GM12878 (cell line): ENCODE results near the gene TLX2. TPM values are rescaled to one million over a fixed set of nuclear protein-coding genes. Genes with fewer than 3 reads are reported as not detected.
A peak's percentile ranks its signal among the peaks of the same experiment; 100 is the strongest.

Experiments used
- ATAC-seq: fragments of 200-7000 bp; cut with Tn5 transposase; 3 replicates; pipeline ENCODE4 v1.9.1; 2020; ENCODE audit warnings: mild to moderate bottlenecking, moderate library complexity
- BruUV-seq: library from RNA; stranded (reverse); fragments of 400-500 nt; replicated peaks from 2 replicates; lab custom pipeline; 2021; lab: Mats Ljungman, UMichigan
- CTCF ChIA-PET: fragments of 300-600 bp; sonication (Branson Sonifier 250); formaldehyde crosslinking; extraction: SDS; loops from one replicate; lab custom pipeline; 2021; ENCODE audit warnings: inconsistent platforms; lab: Yijun Ruan, JAX
- POLR2A ChIA-PET: fragments of 350-600 bp; formaldehyde crosslinking; extraction: SDS; loops from one replicate; lab custom pipeline; 2021; ENCODE audit warnings: inconsistent platforms; lab: Charles Lee
- RAD21 ChIA-PET: fragments of 300-600 bp; sonication (Branson Sonifier 250); formaldehyde crosslinking; loops from one replicate; lab custom pipeline; 2023; ENCODE audit warnings: antibody characterized with exemption; ENCODE audit not compliant: unreplicated experiment; lab: Charles Lee
- SMC1A ChIA-PET: fragments of 300-600 bp; sonication (Branson Sonifier 250); formaldehyde crosslinking; loops from one replicate; lab custom pipeline; 2023; ENCODE audit not compliant: unreplicated experiment, uncharacterized antibody; lab: Charles Lee
- DNase-seq: peaks from one replicate; pipeline ENCODE4 v3.0.0-alpha.2; 2011; ENCODE audit warnings: low read depth, low spot score
- FAIRE-seq: peaks from 3 replicates; lab custom pipeline; 2011; peaks lifted over from hg19 to GRCh38; lab: Jason Lieb, UNC
- H2AFZ ChIP-seq: 2 replicates; pipeline ENCODE4 v1.6.0; 2011; ENCODE audit warnings: low read depth, low read length, control low read depth; ENCODE audit not compliant: control insufficient read depth
- H3K27ac ChIP-seq: 2 replicates; pipeline ENCODE4 v1.5.1; 2011; ENCODE audit warnings: control low read depth; ENCODE audit not compliant: control insufficient read depth, insufficient read depth
- H3K27me3 ChIP-seq, 2 experiments: replicated peaks in 1 of 2; 2 replicates each; pipeline versions ENCODE4 v1.6.0 to v1.6.1; 2011; ENCODE audit warnings: low read length in 1 of 2; ENCODE audit not compliant: control insufficient read depth in 2 of 2, insufficient read depth in 2 of 2
- H3K36me3 ChIP-seq, 2 experiments: 2 replicates each; pipeline ENCODE4 v1.5.1; 2011; ENCODE audit warnings: low read length in 1 of 2; ENCODE audit not compliant: control insufficient read depth in 2 of 2, insufficient read depth in 2 of 2
- H3K4me1 ChIP-seq: 2 replicates; pipeline ENCODE4 v1.6.1; 2011; ENCODE audit warnings: mild to moderate bottlenecking, low read length, moderate library complexity, mixed read lengths; ENCODE audit not compliant: control insufficient read depth, insufficient read depth
- H3K4me2 ChIP-seq: 2 replicates; pipeline ENCODE4 v1.6.0; 2011; ENCODE audit warnings: control low read depth; ENCODE audit not compliant: control insufficient read depth, insufficient read depth
- H3K4me3 ChIP-seq: fragments of 200-600 bp; sonication (generic); 2 replicates; pipeline ENCODE4 v1.5.1; 2016
- H3K79me2 ChIP-seq: 2 replicates; pipeline ENCODE4 v1.6.0; 2011; ENCODE audit warnings: low read length; ENCODE audit not compliant: control insufficient read depth, insufficient read depth
- H3K9ac ChIP-seq: 2 replicates; pipeline ENCODE4 v1.8.0; 2011; ENCODE audit warnings: low read length, control low read depth, mixed read lengths; ENCODE audit not compliant: control insufficient read depth, insufficient read depth
- H3K9me3 ChIP-seq: replicated peaks from 3 replicates; pipeline ENCODE4 v1.5.1; 2011; ENCODE audit warnings: mild to moderate bottlenecking, low read length; ENCODE audit not compliant: control insufficient read depth, insufficient read depth
- H4K20me1 ChIP-seq: 2 replicates; pipeline ENCODE4 v1.6.0; 2011; ENCODE audit not compliant: control insufficient read depth, insufficient read depth
- NBN ChIP-seq: fragments of 450-650 bp; IDR thresholded peaks from 2 replicates; pipeline ENCODE4 v1.6.1; 2016
- NFIC ChIP-seq: IDR thresholded peaks from 2 replicates; pipeline ENCODE4 v1.6.1; 2012; ENCODE audit warnings: low read depth, mild to moderate bottlenecking, inconsistent platforms, low read length, moderate library complexity
- SKIL ChIP-seq: fragments of 450-650 bp; IDR thresholded peaks from 2 replicates; pipeline ENCODE4 v1.6.1; 2017; ENCODE audit warnings: mild to moderate bottlenecking, low read depth, inconsistent platforms; ENCODE audit not compliant: poor library complexity, severe bottlenecking
- YY1 ChIP-seq: IDR thresholded peaks from 2 replicates; pipeline ENCODE4 v1.6.1; 2011; ENCODE audit warnings: low read depth, mild to moderate bottlenecking, low read length
- WGBS: methylation state at CpG from one replicate; pipeline ENCODE4 v1.1.6; 2016; ENCODE audit warnings: low lambda C conversion rate; ENCODE audit not compliant: insufficient replicate concordance, insufficient coverage; ENCODE audit errors: missing lambda C conversion rate; 5-methylcytosine and 5-hydroxymethylcytosine counted together
- in situ Hi-C: fragments of 300-500 bp; cut with MboI; formaldehyde crosslinking; loops from 9 replicates; pipeline ENCODE4 v1.14.3; 2018; ENCODE audit warnings: mixed read lengths
- intact Hi-C: fragments of 100-400 bp; cut with micrococcal nuclease; formaldehyde crosslinking; loops from one replicate; pipeline ENCODE4 v1.14.2; 2022; ENCODE audit not compliant: unreplicated experiment
- polyA plus RNA-seq, 11 experiments: library from polyadenylated mRNA; depleted of rRNA in 4 of 11; unstranded in 6 of 11; stranded (reverse) in 5 of 11; fragments of >200 nt; fragmentation: Nextera tagmentation in 4 of 11; fragmentation: Illumina TruSeq in 1 of 11; extraction: Ambion mirVana in 4 of 11; extraction: Trizol in 1 of 11; gene quantifications; 1 replicate in 1 of 11; 2 replicates in 10 of 11; pipeline versions ENCODE4 v1.2.1 to v1.2.3, GENCODE V29; 2011 to 2016; ENCODE audit warnings: inconsistent platforms in 2 of 11, missing spikeins in 2 of 11, low read depth in 1 of 11
- total RNA-seq, 4 experiments: library from RNA; depleted of rRNA in 3 of 4; stranded (reverse); fragments of >200 nt in 3 of 4; fragmentation: Illumina TruSeq in 1 of 4; extraction: Trizol in 1 of 4; gene quantifications; 2 replicates each; pipeline versions ENCODE4 v1.2.1 to v1.2.3, GENCODE V29; 2013 to 2021
- TF ChIP-seq, protein P1 (sequence below): IDR thresholded peaks from 2 replicates; pipeline ENCODE4 v1.6.1; 2012; ENCODE audit warnings: low read depth, low read length, improper control_type of control experiment
- TF ChIP-seq, protein P2 (sequence below): fragments of 450-650 bp; IDR thresholded peaks from 2 replicates; pipeline ENCODE4 v1.6.1; 2017; ENCODE audit warnings: low read depth, mild to moderate bottlenecking, moderate library complexity

The TLX2 gene
- total and polyA plus RNA-seq, 10 of the 15 experiments (the other 5 are each of a cell fraction or from before 2014, with no cell fraction given) = 0.06 to 5.5 (median 3.6) TPM; not detected in 1

DNA sequence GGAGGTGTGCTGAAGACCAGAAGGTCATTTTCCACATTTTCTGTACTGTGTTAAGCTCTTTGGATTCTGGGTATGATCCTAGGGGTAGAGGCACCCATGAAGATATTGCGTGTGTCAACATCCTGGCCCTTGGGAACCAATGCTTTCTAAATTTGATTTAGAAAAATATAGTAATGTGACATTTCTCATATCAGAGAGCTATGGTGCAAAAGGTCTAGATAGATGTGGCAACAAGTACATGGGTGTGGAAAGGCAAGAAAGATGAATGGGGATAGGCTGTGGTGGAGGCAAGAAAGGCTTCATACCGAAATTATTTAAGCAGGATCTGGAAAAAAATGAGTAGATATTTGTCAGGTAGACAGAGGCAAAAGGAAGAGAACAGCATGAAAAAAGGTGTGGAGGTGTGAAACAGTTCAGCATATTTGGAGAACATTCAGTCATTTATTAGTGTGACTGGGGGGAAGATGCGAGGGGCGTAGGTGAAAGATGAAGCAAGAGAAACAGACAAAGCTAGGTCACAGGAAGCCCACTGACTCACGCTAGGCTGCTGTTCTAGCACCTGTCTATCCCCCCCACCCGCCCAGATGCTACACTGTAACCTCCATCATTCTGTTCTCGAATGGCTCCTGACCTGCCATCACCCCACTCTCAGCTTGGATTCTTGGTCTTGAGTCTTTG lies 52.0 kb downstream of the TLX2 start:
- WGBS = 71% methylated on average over 4 of the region's 7 CpGs
- no TSS peak for BruUV-seq
- RAD21 ChIA-PET = interaction anchor here (0.7 to 7.5 kb wide), 11 partner anchors 11 to 108 kb away, joined by 3 to 94 read pairs (median 7); partner anchors contain the start of genes AUP1, CCDC142, HTRA2 and LOXL3
- peak overlapping the region; percentile 60; the same call in 1 of the 2 replicates for H3K4me2 ChIP-seq
- no peak overlapping the region; the same call in 1 of the 2 replicates for H3K4me3 ChIP-seq
- TF ChIP-seq NFIC (no peak), YY1 (0 out of 2 replicates have a peak, but pooled peaks have one; percentile 18), SKIL (no peak), NBN (peak; percentile 21; the same call in 1 of the 2 replicates)
- TF ChIP-seq, protein P1, sequence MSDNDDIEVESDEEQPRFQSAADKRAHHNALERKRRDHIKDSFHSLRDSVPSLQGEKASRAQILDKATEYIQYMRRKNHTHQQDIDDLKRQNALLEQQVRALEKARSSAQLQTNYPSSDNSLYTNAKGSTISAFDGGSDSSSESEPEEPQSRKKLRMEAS = no peak
- TF ChIP-seq, protein P2, sequence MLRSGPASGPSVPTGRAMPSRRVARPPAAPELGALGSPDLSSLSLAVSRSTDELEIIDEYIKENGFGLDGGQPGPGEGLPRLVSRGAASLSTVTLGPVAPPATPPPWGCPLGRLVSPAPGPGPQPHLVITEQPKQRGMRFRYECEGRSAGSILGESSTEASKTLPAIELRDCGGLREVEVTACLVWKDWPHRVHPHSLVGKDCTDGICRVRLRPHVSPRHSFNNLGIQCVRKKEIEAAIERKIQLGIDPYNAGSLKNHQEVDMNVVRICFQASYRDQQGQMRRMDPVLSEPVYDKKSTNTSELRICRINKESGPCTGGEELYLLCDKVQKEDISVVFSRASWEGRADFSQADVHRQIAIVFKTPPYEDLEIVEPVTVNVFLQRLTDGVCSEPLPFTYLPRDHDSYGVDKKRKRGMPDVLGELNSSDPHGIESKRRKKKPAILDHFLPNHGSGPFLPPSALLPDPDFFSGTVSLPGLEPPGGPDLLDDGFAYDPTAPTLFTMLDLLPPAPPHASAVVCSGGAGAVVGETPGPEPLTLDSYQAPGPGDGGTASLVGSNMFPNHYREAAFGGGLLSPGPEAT = no peak
- TF ChIP-seq, all 136 proteins: peak for 2
- Histone ChIP-seq H3K36me3 (no peaks in the 10 kb centered on the region), H4K20me1 (no peaks in the 10 kb centered on the region), H3K4me1 (peaks cover 52% of the 10 kb centered on the region), H3K27ac (peak overlapping the region; percentile 77), H2AFZ (peak overlapping the region; percentile 76), H3K9ac (no peak overlapping the region), H3K79me2 (no peaks in the 10 kb centered on the region), H3K27me3 (no peaks in the 10 kb centered on the region), H3K9me3 (no peaks in the 10 kb centered on the region)
- SMC1A ChIA-PET = interaction anchor here (1.1 to 16.6 kb wide), 13 partner anchors 8 to 63 kb away, joined by 3 to 371 read pairs (median 9); partner anchors contain the start of genes DQX1 and LOXL3
- FAIRE-seq (no peak), ATAC-seq (peak; percentile 38), DNase-seq (no peak)
- CTCF ChIA-PET = interaction anchor here (1.0 to 17.4 kb wide), 15 partner anchors 9 to 175 kb away, joined by 3 to 281 read pairs (median 7); partner anchors contain the start of genes CCDC142, SEMA4F and TTC31
- intact Hi-C loops = no loop called here
- in situ Hi-C loops = no loop called here
- POLR2A ChIA-PET = interaction anchor here (0.9 to 25.0 kb wide), 8 partner anchors 11 to 145 kb away, joined by 4 to 441 read pairs (median 12); partner anchors contain the start of genes AUP1, C2orf81, DOK1 and HTRA2
